GM21381 (cell line): ENCODE results near the gene ABHD5.

ENCODE experiments used
- ATAC-seq: cut with Tn5 transposase; IDR thresholded peaks from one replicate; pipeline ENCODE4 v1.9.1; 2021; ENCODE audit warnings: mild to moderate bottlenecking, moderate library complexity; ENCODE audit not compliant: unreplicated experiment

ABHD5 gene

GRCh38 chr3:43684944-43685343 is 5.8 kb upstream of the ABHD5 start:
- ATAC-seq = no peak

GRCh38 chr3:43685921-43686320 is 4.8 kb upstream of the ABHD5 start:
- ATAC-seq = no peak

- no peak for ATAC-seq
These were observed 4.4 kb upstream of the ABHD5 start for GRCh38 chr3:43686333-43686699.

- no peak for ATAC-seq
These were observed 3.8 kb upstream of the ABHD5 start for GRCh38 chr3:43686700-43687498.

GRCh38 chr3:43687499-43687811 is 3.3 kb upstream of the ABHD5 start:
- no peak for ATAC-seq

GRCh38 chr3:43688245-43688650 is 2.5 kb upstream of the ABHD5 start:
- ATAC-seq = no peak

- ATAC-seq = no peak
These were observed 1.6 kb upstream of the ABHD5 start for GRCh38 chr3:43689166-43689565.

- ATAC-seq = no peak
These were observed 855 bp upstream of the ABHD5 start for GRCh38 chr3:43689766-43690399.

GRCh38 chr3:43691120-43691995 is 620 bp downstream of the ABHD5 start:
- ATAC-seq = peak; percentile 35

- ATAC-seq = no peak
These were observed 1.5 kb downstream of the ABHD5 start for GRCh38 chr3:43692085-43692855.

- ATAC-seq = no peak
These were observed 2.2 kb downstream of the ABHD5 start for GRCh38 chr3:43692971-43693370.

GRCh38 chr3:43693594-43693993 is 2.9 kb downstream of the ABHD5 start:
- no peak for ATAC-seq

GRCh38 chr3:43695443-43695842 is 4.7 kb downstream of the ABHD5 start:
- ATAC-seq = no peak

GRCh38 chr3:43695863-43696262 is 5.1 kb downstream of the ABHD5 start:
- no peak for ATAC-seq

GRCh38 chr3:43696441-43696840 is 5.7 kb downstream of the ABHD5 start:
- ATAC-seq = no peak

GRCh38 chr3:43696881-43697280 is 6.1 kb downstream of the ABHD5 start:
- ATAC-seq = no peak

- ATAC-seq = peak; percentile 75
These were observed 9.1 kb downstream of the ABHD5 start for GRCh38 chr3:43699864-43700263.

- ATAC-seq = no peak
These were observed 14.0 kb downstream of the ABHD5 start for GRCh38 chr3:43704697-43705096.

GRCh38 chr3:43706342-43706741 is 15.6 kb downstream of the ABHD5 start:
- ATAC-seq = no peak

- ATAC-seq = no peak
These were observed 16.5 kb downstream of the ABHD5 start for GRCh38 chr3:43707266-43707665.

GRCh38 chr3:43707998-43708397 is 17.3 kb downstream of the ABHD5 start:
- ATAC-seq = no peak
